ENCODE data around the gene SMAD6.

- TF ChIP-seq ARID3A (IDR thresholded peaks at IDR 0.05; ENCODE audit: borderline replicate concordance, low read depth, low read length) (no peak), FOXO4 (CRISPR knock-in tag; IDR thresholded peaks at IDR 0.05) (no peak), ZNF639 (CRISPR knock-in tag; conservative IDR thresholded peaks at IDR 0.05 in 1 of 2, IDR thresholded peaks at IDR 0.05 in 1 of 2) (no peak), ATF2 (CRISPR knock-in tag; IDR thresholded peaks at IDR 0.05) (no peak), CTCF (IDR thresholded peaks at IDR 0.05 in 2 of 3, conservative IDR thresholded peaks at IDR 0.05 in 1 of 3; ENCODE audit: insufficient read depth in 2 of 3, low read depth in 1 of 3, low read length in 3 of 3) (no peak), CREB5 (CRISPR knock-in tag; IDR thresholded peaks at IDR 0.05) (no peak), NBN (IDR thresholded peaks at IDR 0.05; ENCODE audit: low read depth) (no peak), RAD21 (CRISPR knock-in tag; conservative IDR thresholded peaks at IDR 0.05 in 1 of 2, IDR thresholded peaks at IDR 0.05 in 1 of 2) (no peak), CREB1 (IDR thresholded peaks at IDR 0.05) (no peak), CREB1 (CRISPR knock-in tag; IDR thresholded peaks at IDR 0.05) (no peak), MAFF (IDR thresholded peaks at IDR 0.05; ENCODE audit: low read length) (no peak), MAFK (IDR thresholded peaks at IDR 0.05; ENCODE audit: low read length) (no peak), TEAD4 (IDR thresholded peaks at IDR 0.05; ENCODE audit: low read length) (no peak), TEAD4 (CRISPR knock-in tag; IDR thresholded peaks at IDR 0.05; ENCODE audit: borderline replicate concordance) (no peak), POLR2AphosphoS5 (IDR thresholded peaks at IDR 0.05; ENCODE audit: control insufficient read depth, insufficient read depth, low read depth, low read length) (no peak)
Observed at GRCh38 chr15:66745530-66746230, 43.6 kb downstream of the SMAD6 start.

Measured in K562 (cell line).